DMS79 (cell line): ENCODE data around the gene UBE2D3.

Source experiments
- DNase-seq: peaks from one replicate; lab custom pipeline; 2025; lab: John Stamatoyannopoulos, UW

Gene UBE2D3

GRCh38 chr4:102791318-102791835 is 36.0 kb downstream of the UBE2D3 start:
- DNase-seq: no peak

GRCh38 chr4:102789317-102789717 is 38.0 kb downstream of the UBE2D3 start:
- no peak for DNase-seq

DNA sequence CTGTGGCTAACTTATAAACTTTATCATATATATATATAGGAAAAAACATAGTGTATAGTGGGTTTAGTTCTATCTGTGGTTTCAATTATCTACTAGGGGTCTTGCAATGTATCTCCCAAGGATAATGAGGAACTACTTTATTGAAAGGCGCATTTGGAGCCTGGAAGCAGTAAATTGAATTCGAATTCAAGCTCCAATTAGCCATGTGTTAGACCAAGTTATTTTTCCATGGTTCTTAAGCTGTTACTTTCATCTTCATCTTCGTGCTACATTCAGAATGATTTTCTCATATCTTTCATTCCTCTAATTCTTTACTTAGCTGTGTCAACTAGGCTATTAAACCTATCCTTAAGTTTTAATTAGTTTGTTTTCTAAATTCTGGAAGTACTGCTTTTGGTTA is 39.4 kb downstream of the UBE2D3 start:
- DNase-seq: no peak

DNA sequence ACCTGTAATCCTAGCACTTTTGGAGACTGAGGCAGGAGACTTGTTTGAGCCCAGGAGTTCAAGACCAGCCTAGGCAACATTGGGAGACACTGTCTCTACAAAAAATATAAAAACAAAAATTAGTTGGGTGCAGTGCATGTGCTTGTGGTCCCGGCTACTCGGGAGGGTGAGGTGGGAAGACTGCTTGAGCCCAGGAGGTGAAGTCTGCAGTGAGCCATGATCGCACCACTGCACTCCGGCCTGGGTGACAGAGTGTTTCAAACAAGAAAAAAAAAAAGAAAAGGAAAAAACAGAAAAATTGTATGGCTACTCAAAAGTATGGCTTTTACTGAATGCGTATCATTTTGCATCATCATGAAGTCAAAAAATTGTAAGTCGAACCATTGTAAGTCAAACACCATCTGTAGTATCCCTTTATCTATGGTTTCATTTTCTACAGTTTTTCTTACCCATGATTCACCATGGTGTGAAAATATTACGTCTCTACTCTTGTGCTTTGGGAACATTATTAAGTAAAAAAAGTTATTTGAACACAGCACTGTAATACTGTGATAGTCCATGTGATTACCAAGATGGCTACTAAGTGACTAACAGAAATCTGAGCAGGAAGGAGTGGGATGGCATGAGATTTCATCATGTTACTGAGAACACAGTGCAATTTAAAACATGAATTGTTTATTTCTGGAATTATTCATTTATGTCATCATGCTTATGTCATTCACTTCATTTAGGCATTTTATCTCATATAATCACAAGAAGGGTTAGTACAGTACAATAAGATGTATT is 40.1 kb downstream of the UBE2D3 start:
- DNase-seq: no peak

GRCh38 chr4:102786279-102786678 is 41.1 kb downstream of the UBE2D3 start:
- DNase-seq: no peak

DNA sequence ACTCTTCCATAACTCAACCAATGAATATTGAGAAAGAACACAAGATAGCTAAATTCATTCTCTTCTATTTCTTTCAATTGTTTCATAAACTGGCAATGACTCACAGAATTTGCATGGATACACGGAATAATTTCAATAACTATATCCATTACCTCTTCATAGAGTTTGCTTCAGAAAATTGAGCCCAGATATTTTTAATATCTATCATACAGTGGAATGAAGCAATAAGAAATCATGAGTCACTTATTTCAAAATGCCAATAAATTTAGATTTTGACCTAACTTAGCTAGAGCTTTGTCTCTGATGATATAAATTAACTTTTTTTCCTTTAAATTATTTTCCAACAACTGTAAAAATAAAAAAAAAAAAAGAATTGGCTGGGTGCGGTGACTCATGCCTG is 44.3 kb downstream of the UBE2D3 start:
- DNase-seq: no peak

DNA sequence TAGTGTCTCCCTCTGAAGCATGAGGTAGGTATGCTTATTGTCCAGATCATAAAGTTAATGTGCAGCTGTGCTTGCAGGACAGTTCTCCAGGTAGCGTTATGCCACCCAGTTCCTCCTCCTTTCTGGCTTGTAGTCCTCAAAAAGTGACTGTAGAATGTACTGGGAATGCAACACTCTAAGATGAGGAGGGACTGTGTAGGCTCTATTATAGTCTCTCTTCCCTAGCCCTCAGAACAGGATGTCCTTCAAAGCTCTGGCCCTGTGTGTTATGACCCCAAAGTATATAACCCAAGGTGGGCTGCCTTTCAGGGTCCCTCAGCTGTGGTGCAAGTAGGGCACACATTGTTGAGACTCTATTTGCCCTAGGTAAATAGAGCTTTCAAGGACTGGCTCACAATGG is 45.8 kb downstream of the UBE2D3 start:
- DNase-seq: no peak

GRCh38 chr4:102780476-102781144 is 46.7 kb downstream of the UBE2D3 start:
- no peak for DNase-seq

GRCh38 chr4:102779204-102779603 is 48.1 kb downstream of the UBE2D3 start:
- DNase-seq: no peak

DNA sequence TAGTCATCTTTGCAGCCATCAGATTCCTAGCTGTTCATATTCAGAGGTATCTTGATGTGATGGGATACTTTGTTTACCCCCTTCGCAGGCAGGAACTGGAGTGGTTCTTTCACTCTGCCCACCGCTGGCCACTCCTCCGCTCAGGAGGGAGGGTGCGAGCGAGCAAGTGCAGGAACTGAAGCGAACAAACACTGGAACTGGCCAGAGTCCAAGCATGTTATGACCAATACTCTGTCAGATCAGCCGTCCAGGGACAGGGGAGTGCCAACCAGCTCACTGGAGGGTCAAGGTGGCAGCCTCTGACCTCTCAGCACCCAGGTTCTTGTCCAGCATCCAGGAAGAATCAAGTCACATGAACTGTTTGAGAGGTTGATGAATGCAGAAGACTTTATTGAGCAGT is 48.6 kb downstream of the UBE2D3 start:
- DNase-seq: no peak

DNA sequence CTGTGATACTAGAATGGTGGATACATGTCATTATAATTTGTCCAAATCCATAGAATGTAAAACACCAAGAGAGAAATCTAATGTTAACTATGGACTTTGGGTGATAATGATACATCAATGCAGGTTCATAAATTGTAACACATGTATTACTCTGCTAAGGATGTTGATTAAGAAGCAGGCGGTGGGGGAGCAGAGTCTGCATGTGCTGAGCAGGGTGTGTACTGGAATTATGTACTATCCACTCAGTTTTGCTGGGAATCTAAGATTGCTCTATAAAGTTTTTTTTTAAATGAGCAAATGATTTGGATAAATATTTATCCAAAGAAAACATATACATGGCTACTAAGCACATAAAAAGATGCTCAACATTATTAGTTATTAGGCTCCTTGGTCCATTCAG is 51.5 kb downstream of the UBE2D3 start:
- no peak for DNase-seq

GRCh38 chr4:102774254-102774653 is 53.1 kb downstream of the UBE2D3 start:
- DNase-seq: no peak

DNA sequence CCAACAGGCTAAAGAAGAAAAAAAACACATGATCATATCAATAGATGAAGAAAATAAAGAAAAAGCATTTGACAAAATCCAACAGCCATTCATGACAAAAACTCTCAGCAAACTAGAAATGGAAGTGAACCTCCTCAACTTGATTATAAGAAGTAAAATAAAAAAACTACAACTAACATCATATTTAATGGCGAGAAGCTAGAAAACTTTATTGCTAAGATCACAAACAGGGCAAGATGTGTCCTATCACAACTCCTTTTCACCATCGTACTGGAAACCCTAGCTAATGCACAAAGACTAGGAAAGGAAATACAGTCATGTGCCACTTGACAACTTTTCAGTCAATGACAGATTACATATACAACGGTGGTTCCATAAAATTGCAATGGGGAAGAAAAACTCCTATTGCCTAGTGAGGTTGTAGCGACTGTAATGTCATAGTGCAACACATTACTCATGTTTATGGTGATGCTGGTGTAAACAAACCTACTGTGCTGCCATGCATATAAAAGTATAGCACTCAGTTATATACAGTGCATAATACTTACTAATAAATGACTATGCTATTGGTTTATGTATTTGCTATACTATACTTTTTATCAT is 54.5 kb downstream of the UBE2D3 start:
- no peak for DNase-seq

DNA sequence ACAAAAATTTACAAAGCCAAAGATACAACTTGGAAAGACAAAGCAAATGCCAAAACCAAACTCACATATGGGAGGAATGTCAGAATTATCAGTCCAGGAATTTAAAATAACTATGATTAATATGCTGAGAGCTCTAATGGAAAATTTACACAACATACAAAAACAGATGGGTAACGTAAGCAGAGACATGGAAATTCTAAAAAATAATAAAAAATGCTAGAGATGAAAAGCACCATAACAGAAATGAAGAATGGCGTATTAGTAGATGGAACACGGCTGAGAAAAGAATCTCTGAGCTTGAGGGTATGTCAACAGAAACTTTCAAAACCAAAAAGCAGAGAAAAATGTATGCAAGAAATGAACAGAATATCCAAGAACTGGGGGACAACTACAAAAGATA is 62.5 kb downstream of the UBE2D3 start:
- no peak for DNase-seq

DNA sequence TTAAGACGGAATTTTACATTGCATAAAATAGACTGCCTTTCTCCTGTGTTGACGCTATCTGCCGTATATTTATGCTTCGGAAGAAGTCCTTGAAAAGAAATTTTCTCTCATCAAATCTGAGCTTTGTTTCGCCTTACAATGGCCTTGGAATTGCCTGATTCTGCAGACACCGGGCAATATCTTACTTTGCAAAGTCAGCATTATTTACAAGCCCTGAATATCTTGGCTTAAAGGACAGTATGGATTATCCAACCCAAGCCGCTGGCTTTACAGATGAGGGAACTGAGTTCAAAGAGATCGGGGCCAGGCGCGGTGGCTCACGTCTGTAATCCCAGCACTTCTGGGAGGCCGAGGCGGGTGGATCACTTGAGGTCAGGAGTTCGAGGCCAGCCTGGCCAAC is 65.4 kb downstream of the UBE2D3 start:
- DNase-seq: no peak

DNA sequence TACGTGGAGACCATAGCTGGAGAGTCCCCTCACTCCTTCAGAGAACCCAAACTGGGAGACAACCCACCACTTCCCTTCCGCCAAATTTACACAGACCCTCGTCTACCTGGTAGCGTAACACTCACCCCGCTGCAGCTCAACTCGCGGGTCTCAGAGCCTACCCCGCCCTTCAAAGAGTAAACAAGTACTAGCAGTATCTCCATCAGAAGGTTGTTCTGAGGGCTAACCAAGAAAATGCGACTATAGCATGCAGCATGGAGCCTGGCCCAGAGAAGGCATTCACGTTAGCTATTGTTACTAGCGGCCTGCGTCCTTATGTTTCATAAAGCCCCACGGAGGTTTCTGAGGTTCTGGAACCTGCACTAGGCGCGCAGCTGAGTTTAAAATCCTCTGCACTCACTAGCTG is 66.1 kb downstream of the UBE2D3 start:
- DNase-seq: no peak

DNA sequence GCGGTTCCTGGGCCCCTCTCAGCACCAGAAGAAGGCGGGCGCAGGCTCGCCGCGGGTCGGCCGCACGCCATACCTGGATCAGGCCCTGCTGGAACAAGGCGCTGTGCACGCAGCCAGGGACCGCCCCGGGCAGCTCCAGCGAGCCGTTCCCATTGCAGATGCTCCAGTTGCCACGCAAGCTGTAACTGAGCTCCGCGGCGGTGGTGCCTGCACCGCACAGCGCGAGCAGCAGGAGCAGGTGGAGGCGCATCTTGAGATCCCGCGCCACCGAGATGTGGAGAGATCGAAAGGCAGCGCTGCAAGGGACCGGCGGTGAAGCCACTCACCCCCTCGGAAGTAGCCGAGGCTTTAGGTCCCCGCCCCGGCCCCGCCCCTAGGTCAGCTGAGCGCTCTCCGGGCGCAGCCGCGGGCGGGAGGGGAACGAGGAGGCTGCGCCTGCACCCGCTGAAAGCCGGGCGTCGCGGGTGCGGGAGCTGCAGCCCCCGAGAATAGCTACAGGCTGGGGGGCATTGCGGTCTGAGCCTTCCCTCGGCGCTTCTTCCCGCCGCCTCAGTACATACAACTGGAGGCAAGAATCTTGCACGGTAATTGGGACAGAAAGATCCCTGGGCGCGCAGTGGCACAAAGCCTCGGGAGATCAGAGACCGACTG is 66.6 kb downstream of the UBE2D3 start, which contains the start of gene MANBA:
Gene MANBA, minus strand, starts transcription at position 324 of the 651 bp plus-strand sequence. Its CDS starts 74 bp downstream, at position 250.
- peak; percentile 34 for DNase-seq

DNA sequence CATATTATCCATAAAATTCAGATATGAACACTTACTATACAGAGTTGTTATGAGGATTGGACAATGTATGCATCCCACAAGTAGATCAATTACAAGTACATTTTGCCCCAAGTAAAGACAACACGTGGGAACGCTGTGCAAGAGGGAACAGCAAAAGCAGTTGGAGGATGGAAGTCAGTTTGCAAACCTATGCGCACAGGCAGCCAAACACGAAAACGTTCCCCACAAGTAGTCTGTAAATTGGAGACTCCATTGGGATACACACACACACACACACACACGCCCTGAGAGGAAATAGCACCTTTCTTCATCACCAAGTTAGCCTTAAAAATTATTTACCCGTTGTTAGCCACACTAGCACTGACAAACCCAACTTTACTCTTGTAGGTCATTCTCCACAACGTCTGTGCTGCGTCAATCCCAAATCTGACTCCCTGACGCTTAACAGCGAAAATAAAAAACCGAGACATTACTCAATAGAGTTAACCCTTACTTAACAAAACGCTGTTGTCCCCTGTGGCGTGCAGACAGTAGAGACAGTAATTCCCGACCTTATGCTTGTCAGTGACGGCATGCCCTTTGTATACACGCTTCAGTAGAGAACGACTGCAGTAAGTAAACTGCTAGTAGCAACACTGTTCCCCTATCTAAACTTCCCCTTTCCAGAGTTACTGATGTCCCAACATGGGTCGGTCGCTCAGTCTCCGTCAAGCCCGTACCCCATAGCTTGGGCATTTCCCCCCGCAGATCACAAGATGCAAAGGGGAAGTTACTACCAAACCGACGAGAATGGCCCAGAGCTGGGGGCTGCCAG is 67.3 kb downstream of the UBE2D3 start:
- DNase-seq: no peak

- DNase-seq: peak; percentile 16
Measured at GRCh38 chr4:102758241-102759160, 68.8 kb downstream of the UBE2D3 start.

GRCh38 chr4:102757681-102758080 is 69.7 kb downstream of the UBE2D3 start:
- DNase-seq: no peak
